ENCODE data around the gene CMSS1.
A peak's percentile ranks its signal among the peaks of the same experiment; 100 is the strongest.

The CMSS1 gene

DNA sequence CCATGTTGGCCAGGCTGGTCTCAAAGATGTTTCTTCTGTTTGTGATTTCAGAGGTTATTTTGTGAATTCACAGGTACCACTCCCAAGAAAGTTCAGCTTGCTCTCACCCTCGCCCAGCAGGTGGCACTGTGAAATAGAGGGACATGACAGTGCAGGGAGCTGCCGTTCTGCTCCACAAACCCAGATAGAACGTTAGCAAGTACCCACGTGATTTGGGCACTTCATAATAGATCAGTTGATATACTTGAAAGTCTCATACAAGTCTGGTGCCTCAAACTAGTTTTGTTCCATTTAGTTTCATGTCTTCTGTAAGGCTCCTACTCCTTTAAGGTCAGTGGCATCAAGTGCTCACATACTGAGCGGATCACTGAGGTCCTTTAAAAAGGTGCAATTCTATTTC, 251.2 kb downstream of the CMSS1 start:
- DNase-seq, result peak; percentile 78

DNA sequence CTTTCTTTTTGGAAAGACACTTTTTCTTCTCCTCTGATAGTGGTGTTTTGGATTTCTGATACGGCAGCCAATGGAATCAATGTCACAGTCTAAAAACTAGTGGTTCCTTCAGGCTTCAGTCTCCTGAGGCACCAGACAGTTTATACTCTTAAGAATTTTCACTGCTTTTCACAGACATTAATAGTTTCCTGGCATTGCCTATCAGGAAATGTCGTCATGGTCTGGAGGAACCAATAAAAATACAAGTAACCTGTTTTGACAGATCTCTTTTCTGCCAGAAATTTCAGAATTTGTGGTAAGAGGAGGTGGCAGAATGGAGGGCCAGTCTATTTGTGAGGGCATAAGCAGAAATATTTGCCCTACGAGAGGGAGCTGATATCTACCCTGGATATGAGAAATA, 251.8 kb downstream of the CMSS1 start:
- DNase-seq, result no peak

DNA sequence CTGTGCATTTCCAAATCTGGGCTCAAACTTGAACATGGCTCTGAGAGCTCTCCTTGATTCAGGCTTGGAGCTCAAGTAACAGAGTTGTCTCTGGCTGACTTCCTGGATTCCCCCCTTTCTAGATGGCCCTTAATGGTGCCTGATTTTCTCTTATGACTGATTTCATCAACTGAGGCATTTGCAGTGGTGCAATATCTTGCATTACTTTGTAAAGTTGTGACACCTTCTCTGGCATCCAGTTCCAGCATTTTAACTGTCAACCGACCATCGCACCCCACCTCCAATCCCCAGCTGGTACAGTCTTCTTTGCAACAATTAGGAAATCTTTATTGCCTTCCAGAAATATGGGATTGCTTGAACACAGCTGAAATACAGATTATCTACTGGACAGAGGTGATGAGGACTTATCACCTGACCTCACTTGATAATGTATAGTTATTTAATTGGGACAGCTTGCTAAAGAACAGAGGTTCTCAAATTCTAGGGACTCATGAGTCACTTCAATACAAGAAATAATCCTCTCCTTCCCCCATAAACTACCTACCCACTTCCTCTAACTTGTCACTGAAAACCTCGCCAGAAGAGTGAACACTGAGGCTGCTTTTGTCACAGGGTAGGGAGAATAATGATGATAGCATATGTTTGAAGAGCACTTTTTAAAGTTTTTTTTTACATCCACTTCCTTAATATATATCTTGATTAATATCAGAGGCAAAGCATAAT, 254.8 kb downstream of the CMSS1 start:
- no peak for DNase-seq

DNA sequence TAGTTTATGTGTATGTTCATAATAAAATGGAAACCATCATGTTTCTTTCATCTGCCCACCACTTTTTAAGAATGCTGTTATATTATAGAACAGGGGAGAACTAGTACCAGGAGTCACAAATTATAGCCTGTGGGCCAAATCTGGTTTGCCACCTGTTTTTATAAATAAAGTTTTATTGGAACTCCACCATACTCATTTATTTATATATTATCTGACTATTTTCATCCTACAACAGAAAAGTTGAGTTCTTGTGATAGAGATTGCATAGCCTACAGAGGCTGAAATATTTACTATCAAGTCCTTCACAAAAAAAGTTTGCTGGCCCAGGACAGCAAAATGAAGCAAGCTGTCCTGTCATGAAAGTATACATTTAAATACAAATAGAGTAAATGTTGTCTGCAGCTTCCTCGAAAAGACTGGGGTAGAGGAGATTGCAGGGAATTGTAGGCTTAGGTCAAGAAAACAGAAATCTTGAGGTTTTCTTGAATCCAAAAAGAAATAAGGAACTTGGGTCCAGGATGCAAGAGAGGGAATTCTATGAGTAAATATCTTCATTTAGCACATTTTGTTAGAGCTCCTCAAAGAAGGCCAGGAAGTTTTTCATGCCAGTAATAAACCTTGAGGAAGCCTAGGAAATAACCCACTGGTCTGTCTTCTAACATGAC, 255.5 kb downstream of the CMSS1 start:
- DNase-seq, result no peak

DNA sequence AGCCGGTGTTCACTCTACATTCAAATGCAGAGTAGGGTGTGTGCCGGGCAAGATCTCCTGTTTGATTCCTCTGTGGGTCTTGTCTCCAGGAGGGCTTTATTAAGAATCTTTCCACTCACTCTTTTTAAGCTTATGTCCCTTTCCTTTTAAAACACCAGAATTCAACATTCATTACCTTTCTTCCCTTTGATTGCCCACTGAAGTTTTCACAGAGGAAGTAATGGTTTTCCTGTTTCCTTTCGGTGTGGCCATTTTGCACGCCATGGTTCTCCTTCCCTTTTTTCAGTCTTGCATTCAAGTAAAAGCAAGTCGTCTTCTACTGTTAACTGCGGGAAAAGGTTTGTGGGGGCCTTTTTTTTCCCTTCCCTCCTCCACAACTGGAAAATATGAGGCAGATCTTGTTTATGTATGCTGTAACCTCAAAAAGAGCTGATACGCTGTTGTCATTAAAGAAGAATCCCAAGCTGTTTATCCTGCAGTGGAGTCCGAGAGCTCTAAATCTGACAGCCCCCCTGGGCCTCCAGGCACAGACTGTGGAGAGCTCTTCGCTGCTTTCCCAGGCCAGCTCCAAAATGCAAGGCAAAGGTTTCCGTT, 256.1 kb downstream of the CMSS1 start:
- no peak for DNase-seq

DNA sequence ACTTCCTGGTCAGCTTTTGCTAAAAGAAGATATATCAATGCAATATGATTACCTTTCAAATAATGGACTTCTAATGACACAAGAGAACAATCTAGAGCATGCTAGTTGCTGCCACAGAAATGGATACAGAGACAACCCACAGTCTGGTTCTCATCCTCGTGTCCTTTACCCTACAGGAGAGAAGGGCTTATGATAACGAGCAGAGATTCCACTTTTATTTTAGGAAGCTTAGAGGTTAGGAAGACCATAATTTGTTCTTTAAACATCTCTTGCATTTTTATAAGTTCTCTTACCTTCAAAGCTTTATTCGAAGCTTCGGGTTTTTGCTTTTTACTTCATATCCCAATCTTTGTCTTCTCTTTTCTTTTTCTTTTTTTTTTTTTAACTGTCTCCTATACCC, 257.5 kb downstream of the CMSS1 start:
- no peak for DNase-seq

DNA sequence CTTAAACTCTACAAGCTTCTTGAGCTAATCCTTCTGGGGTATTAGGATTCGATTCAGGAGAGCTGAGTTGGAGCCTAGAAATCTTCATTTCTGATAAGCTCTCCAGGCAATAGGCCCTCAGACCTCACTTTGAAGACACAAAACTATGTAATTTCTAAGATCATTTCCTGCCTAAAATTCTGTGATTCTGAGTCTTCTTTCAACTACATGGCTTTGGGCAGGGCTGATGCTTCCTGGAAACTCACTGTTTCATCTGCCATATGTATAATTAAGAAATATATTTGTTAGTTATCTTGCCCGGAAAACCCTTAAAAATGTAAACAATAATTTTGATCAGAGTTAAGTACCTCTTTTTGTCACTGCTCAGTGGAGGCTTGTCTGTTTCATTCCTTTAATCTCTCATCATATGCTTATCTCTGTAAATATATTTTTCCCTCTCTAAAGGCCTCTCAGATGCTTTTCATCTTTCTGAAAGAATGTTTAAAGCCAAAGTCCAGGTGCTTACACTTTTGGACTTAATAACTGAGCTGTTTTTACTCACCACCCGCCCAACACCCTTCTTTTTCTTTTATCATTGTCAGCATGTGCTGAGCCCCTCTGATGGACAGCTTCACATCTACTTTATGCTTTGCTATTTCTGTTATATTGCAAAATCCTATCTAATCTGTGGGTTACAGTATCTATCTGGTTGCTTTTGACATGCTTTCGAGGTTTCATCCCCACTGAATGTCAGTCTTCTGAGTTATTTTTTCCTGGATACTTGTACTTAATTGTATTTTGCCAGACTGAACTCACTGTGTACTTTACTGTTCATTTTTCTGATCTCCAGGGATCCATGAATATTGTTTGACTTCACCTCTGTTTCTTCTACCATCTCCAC, 258.4 kb downstream of the CMSS1 start:
- no peak for DNase-seq

DNA sequence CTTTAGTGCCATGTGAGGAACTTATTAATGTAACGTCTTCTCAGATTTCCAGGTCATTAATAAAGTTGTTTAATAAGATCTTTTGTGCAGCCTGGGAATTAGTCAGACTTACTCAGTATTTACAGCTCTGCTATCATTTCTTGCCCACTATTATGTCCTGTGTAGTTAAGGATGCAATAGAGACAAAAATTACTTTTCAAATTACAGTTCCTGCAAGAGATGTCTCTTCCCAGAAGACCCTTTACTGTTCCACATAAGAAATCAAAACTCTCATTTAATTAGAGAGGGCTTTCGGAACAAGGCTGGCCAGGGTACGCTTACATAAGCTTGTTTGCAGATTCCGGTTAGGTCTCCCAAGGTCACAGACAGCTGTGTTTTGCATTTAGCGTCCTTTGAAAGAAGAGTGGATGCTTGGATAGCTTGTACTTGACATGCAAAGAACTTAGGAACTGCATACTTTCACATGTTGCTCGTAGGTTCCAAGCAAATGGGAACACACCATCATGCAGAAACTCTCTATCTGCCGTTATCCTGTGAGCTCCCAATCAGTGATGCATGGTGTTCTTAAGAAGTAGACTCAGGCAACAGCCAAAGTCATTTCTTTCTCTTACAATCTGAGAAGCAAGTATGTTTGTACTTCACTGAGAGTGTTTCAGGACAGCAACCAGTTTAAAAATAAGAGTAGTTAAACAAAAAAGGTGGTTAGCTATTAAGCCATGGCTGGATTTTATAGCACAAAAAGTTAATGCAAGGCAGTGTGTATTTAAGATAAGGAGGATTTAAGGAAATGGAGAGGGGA, 259.3 kb downstream of the CMSS1 start:
- no peak for DNase-seq

DNA sequence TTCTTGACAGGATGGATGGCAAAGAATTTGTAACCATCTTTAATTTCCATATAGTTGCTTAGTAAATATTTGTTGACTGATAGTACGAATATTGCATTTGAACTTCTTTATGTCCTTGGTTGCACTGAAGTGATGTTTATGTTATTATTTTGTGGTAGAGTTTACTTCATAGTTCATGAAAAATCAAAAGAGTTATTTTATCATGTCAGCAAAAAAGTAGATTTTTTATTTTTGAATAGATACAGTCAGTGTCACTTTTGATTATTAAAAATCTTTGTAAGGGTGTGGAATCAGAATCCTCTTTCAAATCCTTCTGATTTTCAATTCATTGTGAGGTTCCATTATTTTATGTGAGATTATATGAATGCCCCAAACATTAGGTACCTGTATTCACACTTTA, 261.7 kb downstream of the CMSS1 start:
- no peak for DNase-seq

DNA sequence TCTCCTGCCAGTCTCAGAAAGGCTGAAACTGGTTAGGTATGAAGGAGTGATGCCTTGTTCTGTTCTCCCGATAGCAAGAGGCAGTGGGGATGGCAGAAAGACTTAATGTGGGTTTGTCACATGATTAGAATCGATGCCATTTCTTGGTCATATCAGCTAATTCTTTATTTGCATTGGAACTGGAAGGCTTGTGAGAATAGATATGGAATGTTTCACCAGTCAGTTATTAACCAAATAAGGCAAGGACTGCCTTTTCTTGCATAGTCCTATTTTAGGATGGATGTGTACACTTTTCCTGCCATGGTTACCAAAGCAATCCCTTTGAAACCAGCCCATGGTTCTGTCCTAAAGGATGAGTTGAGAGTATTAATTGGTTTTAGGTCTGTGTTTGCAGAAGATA, 262.9 kb downstream of the CMSS1 start:
- DNase-seq, result no peak

DNA sequence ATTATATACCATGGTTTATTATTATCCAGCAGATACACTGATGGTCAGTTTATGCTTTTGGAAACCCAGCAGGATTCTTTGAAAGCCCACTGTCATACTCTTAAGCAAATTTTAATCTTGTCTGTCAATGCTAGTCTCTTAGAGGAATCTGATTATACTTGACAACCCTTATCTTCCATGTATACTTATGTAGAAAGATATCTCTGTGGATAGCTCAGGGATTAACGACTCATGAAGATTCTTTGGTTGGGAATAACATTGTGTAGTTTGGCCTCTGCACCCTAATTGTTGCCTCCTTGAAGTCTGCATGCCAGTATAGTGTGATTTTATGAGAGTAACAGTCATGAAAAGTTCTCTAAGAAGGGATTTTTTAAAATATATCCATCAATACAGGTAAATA, 263.6 kb downstream of the CMSS1 start:
- no peak for DNase-seq

DNA sequence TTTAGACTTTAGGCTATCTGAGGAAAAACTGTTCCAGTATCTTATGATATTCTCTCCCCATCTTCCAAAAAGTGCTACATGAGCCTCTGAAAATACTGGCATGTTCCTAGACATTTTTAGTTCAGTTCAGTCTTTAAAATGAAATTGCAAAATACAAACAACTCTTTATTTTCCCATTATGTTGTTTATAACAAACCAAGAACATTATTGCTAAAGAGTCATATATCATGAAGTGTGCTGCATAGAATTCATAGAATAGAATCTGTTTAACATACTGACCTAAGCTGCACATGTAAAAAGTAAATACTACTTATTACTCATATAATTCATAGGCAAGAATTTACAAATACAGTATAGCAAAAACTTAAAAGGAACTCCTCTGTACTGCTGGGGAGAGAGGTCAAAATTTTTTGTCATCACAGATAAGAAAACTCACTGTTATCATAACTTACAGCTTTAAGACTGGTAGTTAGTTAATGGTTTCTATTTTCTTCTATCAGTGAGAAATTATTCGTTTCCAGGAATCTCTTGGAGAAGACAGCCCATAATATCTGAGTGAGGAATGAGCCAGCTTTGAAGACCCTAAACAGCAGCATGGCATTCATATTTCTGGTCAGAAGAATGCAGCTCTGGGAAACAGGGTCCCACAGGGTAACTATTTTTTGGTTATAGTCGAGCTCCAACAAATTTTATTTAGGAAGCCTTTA, 264.5 kb downstream of the CMSS1 start:
- no peak for DNase-seq

DNA sequence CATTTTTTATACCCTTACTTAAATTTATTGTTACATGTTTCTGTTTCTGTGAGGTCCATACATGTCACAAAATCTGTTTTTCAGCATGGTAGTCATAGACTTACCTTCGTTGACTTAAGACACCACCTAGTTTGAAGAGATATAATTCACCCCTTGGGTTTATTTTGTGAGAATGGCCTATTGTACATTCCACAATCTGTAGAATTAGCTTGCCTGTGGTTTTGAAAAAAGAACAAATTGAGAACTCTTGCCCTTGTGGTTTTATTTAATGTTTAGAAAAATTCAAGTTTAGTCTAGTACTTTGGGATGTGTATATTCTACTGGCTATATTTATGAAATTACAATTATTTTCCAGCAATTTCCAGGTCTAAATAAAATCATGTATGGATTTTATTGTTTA, 265.1 kb downstream of the CMSS1 start:
- DNase-seq, result no peak

DNA sequence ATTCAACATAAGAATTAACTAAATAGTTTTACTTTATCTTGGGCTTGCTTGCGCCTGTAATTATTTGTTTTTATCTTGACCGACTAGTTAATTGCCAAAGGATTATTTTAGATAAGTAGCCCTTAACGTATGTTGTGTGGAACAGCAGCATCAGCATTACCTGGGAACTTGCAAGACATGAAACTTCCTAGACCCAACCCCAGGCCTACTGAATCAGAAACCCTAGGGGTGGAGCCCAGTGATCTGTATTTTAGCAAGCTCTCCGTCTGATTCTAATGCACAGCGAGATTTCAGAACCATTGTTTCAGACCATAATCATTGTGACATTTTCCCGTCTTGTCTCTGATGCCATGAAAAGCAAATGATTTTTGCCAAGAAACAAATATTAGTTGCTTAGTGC, 265.5 kb downstream of the CMSS1 start:
- DNase-seq, result no peak

DNA sequence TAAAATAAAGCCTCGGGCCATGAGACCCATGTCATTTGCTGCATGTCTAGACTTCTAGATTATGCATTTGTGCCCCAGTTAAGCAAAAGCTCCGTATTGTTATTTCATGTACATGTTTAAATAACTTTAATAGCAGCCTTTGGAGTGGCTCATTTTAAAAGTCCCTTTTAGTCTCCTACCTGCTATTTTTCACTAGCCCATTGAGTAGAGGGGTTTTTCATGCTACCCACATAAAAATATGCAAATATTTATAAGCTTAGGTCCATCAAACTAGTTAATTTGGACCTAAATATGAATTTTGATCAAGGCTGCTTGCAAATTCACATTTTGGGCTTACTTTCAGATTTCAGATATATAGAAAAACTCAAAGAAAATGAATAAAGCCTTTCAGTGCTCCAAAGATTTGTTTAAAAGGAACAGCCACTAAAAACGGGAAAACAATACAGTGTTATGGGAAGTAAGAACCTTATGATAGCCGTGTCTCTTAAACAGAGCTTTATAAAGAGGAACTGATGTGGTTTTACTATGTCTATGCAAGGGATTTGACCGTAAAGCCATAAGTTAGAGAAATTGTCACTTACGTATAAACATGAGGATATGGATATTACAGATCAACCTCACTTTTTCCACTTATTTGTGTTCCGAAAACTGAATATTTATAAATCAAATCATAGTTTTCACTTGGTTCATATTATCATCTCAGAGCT, 266.6 kb downstream of the CMSS1 start:
- DNase-seq, result no peak

DNA sequence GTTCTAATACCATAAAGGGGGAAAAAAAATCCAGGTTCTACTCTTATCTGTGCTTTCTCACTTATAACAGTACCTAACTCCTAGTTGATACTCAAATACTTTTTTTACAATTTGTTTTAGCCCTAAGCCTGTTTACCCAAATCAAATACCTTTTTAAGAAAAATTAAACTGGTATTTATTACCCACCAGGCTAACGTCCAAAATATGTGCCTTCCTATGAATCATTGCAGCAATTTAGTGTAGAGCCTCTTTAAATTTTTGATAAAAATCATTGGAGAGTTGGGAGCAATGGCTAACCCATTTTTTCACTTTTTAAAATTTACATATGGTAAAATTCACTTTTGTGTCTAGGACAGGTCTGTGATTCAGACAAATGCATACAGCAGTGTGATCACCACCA, 268.7 kb downstream of the CMSS1 start:
- DNase-seq, result no peak

DNA sequence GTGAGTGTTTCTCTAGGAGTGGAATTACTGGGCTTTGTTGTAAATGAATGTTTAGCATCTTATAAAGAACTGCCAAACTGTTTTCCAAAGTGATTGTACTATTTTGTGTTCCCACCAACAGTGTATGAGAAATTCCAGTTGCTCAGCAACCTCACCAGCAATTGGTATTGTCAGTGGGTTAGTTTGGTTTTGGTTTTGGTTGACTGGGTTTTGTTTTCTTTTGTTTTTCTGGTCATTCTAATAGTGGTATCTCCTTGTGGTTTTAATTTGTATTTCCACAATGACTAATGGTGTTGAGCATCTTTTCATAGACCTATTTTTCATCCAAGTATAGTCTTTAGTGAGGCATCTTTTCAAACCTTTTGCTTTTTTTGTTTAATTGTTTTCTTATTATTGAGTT, 269.5 kb downstream of the CMSS1 start:
- DNase-seq, result no peak

DNA sequence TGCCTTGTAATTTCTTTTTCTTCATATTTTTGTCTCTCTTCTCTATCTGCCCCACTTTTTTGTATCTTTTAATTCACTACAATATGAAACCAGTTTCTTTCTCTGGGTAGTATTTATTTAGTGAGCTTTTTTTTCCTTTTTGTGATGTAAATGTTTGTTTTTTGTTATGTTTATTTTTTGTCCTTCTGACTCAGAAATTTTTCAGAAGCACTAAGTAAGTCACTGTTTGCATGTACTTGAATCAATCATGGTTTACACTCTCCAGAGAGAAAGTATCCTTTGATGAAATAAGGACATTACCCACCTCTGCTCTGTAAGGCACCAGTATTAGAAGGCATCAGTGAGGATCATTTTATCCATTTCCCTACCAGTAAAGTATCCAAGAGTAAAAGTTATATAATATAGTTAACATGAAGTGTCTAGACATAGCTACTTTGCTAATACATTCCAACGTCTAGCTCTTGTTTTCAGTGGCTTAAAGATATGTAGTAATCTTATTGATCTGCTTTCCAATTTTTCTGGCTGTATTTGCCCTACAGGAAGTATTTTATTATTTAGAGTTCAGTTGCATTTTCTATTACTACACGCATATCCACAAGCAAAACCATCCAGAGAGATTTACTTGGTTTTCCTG, 271.2 kb downstream of the CMSS1 start:
- DNase-seq, result no peak

DNA sequence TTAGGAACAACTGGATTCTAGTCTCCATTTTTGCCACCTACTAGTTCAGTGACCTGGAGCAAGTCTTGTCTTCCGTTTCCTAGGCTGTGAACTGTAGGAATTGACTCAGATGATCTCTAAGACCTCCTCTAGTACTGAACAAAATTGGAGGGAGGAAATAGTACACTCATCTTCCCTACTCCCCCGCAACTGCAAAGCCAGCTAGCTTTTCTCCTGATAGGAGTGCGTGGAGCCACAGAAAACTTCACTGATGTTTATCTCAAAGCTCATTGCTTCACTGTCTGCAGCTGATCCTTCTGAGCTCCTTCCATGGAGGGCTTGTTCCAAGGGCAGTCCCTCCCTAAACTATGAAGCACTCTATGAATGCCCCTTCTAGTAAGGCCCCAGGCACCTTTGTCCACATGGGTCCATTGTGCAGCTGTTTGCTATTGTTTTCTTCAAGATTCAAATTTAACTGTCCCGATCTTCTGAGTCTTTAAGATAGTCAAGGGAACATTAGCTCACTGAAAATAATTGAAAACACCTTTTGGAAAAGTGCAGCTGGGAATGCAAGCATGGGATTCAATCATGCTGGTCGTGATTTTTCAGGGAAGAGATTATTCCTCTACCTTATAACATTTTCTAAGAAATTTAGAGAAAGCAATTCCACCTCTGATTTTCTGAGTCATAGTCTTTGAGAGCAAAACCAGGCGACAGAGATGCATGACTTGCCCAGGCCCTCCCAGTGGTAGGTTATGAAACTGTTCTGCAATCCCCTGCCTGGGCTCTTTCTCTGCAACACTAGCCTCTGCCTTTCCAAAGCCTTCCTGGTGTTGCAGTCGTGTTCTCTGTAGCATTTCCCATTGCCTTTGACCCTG, 272.4 kb downstream of the CMSS1 start:
- DNase-seq, result peak; percentile 18

DNA sequence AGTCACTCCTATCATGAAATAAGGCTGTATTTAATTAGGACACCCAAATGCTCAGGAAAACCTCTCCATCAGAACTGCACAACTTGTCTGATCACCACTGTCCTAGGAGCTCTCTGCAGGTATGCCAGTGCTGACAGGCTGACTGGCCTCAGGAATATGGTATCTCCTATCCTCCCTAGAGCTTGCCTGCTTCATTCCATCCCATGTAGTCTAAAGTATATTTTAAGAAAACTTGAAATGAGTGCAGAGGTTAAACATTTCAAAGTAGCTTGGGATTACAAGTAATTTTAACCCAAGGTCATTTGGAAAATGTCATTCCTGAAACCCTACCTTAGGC, 273.0 kb downstream of the CMSS1 start:
- DNase-seq, result no peak
